ENCODE measurements around the gene BZW1. TPM values are rescaled to one million over a fixed set of nuclear protein-coding genes. Genes with fewer than 3 reads are reported as not detected.
"Not testable (repeated sequence)": the region's sequence is repeated elsewhere in the genome, so short reads cannot be mapped to it uniquely, and the experiment has no call there.

Gene BZW1
- total RNA-seq, 2 experiments from 2014 or later, result 416 to 423 TPM

DNA sequence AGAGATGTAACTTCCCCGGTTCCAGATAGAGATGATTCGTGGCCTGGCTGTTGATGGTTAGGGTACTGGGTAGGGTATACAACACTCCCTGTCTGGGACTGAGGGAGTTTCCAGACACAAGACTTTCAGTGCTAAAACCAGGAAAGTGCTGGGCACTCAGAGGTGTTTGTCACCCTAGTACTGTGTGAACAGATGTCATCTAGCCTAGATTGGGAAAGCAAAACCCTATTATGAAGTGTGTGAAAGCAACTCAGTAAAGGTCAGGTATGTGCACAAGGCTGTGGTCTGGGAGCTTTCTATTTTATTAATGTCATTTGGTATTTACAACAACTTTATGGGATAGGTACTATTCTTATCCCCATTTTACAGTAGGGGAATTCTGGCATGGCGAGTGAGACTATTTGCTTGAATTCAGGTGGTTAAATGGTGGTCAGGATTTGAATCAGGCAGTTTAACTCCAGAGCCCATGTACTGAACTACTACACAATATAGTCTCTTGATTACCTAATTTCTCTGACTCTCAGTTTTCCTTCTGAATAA, 2.6 kb downstream of the BZW1 start:
- Mint-ChIP-seq H3K9me3 (no peaks in the 10 kb centered on the region), H3K4me3 (peak overlapping the region; percentile 74), H3K27ac (peak overlapping the region; percentile 100), H3K4me1 (ENCODE audit: low read depth) (peaks cover 57% of the 10 kb centered on the region), H3K36me3 (peaks cover 63% of the 10 kb centered on the region), H3K27me3 (peaks cover 1% of the 10 kb centered on the region)
- intact Hi-C loops (cut with micrococcal nuclease), result loop anchor here (1.0 to 5.0 kb wide), 7 partner anchors 48 to 418 kb away; partner anchors contain the start of gene CASP10
- CTCF ChIA-PET, result interaction anchor here (1.0 to 4.0 kb wide), 7 partner anchors 20 to 363 kb away, joined by 3 to 24 read pairs (median 4); partner anchors contain the start of gene CLK1
- DNase-seq, result peak; percentile 60
- POLR2A ChIA-PET, result interaction anchor here (0.6 to 3.4 kb wide), 17 partner anchors 13 to 317 kb away, joined by 3 to 29 read pairs (median 4); partner anchors contain the start of genes CLK1, NIF3L1 and PPIL3

DNA sequence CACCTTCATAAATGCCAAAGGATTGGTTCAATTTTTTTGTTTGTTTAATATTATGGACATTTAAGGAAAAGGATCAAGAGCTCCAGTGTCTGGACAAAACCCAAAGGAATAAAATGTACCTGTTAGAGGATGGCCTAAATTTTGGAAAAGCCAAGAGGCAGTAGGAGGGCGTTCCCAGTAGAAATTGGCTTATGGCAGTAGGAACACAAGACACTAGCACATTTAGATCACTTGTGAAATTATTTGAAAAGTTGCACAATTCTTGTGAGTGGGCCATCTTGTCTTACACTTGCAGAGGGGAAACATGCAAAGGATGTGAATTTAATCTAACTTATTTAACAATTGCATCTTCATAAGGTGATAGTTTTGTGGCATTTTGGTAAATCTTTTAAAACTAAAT, 3.2 kb downstream of the BZW1 start:
- Mint-ChIP-seq H3K36me3 (peaks cover 63% of the 10 kb centered on the region), H3K9me3 (no peaks in the 10 kb centered on the region), H3K4me3 (peak overlapping the region; percentile 43), H3K4me1 (ENCODE audit: low read depth) (peaks cover 54% of the 10 kb centered on the region), H3K27me3 (peaks cover 1% of the 10 kb centered on the region), H3K27ac (peak overlapping the region; percentile 100)
- intact Hi-C loops (cut with micrococcal nuclease), result loop anchor here (1.0 to 5.0 kb wide), 7 partner anchors 47 to 417 kb away; partner anchors contain the start of gene CASP10
- CTCF ChIA-PET, result interaction anchor here (1.0 to 4.0 kb wide), 6 partner anchors 19 to 363 kb away, joined by 3 to 24 read pairs (median 4); partner anchors contain the start of gene CLK1
- POLR2A ChIA-PET, result interaction anchor here (0.6 to 3.4 kb wide), 14 partner anchors 12 to 315 kb away, joined by 3 to 29 read pairs (median 4); partner anchors contain the start of genes CLK1, NIF3L1 and PPIL3
- no peak for DNase-seq

DNA sequence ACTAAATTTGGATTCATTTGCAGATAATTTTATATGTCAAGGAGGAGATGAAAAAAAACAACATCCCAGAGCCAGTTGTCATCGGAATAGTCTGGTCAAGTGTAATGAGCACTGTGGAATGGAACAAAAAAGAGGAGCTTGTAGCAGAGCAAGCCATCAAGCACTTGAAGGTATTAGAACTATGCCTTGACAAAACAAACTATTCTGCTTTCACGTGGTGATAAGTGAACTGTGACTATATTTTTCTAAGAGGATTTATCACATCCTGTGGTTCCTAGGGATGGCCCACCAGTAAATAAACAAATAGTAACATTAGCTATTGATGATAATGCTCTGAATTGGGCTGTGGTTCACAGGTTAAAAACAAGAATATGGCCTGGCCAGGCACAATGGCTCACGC, 7.0 kb downstream of the BZW1 start:
- intact Hi-C loops (cut with micrococcal nuclease); H3K27me3 Mint-ChIP-seq; H3K9me3 Mint-ChIP-seq; DNase-seq; H3K4me3 Mint-ChIP-seq: not testable (repeated sequence)
- Mint-ChIP-seq H3K4me1 (ENCODE audit: low read depth) (peaks cover 53% of the 10 kb centered on the region), H3K36me3 (peaks cover 69% of the 10 kb centered on the region), H3K27ac (peak overlapping the region; percentile 1)
- CTCF ChIA-PET, result interaction anchor here (0.6 to 1.5 kb wide), 3 partner anchors 35 to 106 kb away, joined by 4 to 7 read pairs (median 5); no protein-coding TSS in a partner anchor
- POLR2A ChIA-PET, result interaction anchor here (0.9 to 2.0 kb wide), 4 partner anchors 25 to 105 kb away, joined by 3 to 4 read pairs (median 4); no protein-coding TSS in a partner anchor

DNA sequence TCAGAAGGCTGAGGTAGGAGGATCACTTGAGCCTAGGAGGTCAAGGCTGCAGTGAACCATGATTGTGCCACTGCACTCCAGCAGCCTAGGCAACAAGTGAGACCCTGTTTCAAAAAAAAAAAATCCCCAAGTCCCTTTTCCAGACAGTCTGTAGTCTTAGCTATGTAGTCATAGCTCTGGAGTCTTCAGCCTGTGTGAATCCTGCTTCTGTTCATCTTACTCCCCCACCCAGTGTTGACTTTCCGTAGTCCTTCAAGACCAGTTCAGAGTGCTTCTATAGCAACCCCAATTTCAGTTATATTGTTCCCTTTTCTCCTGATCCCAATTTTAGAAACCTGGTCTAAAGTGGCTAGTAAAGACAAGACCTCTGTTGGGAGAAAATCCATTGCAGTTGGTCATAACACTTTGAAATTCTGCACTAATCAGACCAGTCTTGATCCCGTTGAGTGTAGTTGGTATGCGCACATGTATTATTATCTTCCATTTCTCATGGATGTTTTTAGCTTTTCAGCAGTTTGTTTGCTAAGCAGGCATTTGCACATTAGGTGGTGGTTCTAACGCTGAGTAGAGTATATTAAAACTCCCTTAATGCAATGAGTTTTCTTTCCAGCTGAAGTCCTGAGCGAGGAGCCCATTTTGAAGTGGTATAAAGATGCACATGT, 9.0 kb downstream of the BZW1 start:
- POLR2A ChIA-PET, result interaction anchor here (0.9 to 1.1 kb wide), 2 partner anchors 39 to 107 kb away, joined by 3 to 6 read pairs; no protein-coding TSS in a partner anchor
- CTCF ChIA-PET, result interaction anchor here (1.4 kb wide), 1 partner anchor 107 kb away, joined by 5 read pairs; no protein-coding TSS in a partner anchor
- Mint-ChIP-seq H3K4me1 (ENCODE audit: low read depth) (peaks cover 34% of the 10 kb centered on the region), H3K27me3 (no peaks in the 10 kb centered on the region), H3K27ac (peak overlapping the region; percentile 20), H3K4me3 (no peak overlapping the region), H3K36me3 (peaks cover 56% of the 10 kb centered on the region), H3K9me3 (no peaks in the 10 kb centered on the region)
- no peak for DNase-seq
- intact Hi-C loops (cut with micrococcal nuclease), result no loop called here

DNA sequence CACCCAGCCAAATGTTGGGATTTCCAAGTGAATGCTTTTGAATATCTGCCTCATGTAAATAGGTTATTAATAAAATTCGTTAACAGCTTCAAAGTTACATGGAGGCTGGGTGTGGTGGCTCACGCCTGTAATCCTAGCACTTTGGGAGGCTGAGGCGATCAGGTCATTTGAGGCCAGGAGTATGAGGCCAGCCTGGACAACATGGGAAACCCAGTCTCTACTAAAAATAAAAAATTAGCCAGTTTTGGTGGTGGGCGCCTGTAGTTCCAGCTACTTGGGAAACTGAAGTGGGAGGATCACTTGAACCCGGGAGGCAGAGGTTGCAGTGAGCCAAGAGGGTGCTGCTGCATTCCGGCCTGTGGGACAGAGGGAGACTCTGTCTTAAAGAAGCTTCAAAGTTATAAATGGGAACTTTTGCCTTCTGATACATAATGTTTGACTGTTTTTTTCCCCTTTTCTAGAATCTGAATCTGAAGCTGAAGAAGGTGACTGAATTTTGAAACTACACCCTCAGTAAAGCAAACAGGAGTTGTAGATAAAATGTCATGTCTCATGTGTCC, 10.1 kb downstream of the BZW1 start:
- Mint-ChIP-seq H3K4me1 (ENCODE audit: low read depth) (peaks cover 25% of the 10 kb centered on the region), H3K4me3 (no peak overlapping the region), H3K36me3 (peaks cover 47% of the 10 kb centered on the region), H3K9me3 (no peaks in the 10 kb centered on the region), H3K27me3 (no peaks in the 10 kb centered on the region), H3K27ac (peak overlapping the region; percentile 28)
- intact Hi-C loops (cut with micrococcal nuclease), result no loop called here
- CTCF ChIA-PET, result interaction anchor here (1.4 kb wide), 1 partner anchor 108 kb away, joined by 5 read pairs; no protein-coding TSS in a partner anchor
- POLR2A ChIA-PET, result interaction anchor here (0.9 to 1.2 kb wide), 2 partner anchors 29 to 38 kb away, joined by 4 to 6 read pairs; no protein-coding TSS in a partner anchor
- no peak for DNase-seq

DNA sequence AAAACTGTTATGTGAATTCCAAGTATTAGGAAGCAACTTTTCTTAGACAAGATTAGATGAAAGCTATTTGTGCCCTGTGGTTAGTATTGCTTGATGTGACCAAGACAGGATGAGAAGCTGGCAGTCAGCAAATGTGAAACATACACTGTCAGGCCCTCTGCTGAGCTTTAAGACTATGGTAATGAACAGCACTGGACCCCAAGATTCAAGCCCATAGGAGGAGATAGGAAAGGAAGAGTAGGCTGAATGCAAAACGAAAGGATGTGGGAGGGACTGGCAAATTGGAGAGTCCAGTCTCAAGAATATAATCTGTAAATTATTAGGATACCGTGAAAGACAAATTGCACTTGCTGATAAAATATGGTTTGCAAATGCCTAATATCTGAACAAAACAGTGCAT, 16.4 kb downstream of the BZW1 start:
- intact Hi-C loops (cut with micrococcal nuclease), result no loop called here
- DNase-seq, result no peak
- no peaks in the 10 kb centered on the region for H3K9me3 Mint-ChIP-seq
- no peak overlapping the region for H3K4me3 Mint-ChIP-seq
- POLR2A ChIA-PET, result interaction anchor here (1.4 to 3.6 kb wide), 3 partner anchors 14 to 63 kb away, joined by 5 to 20 read pairs (median 7); no protein-coding TSS in a partner anchor
- H3K27ac Mint-ChIP-seq, result no peak overlapping the region
- H3K36me3 Mint-ChIP-seq, result peaks cover 5% of the 10 kb centered on the region
- no peaks in the 10 kb centered on the region for H3K27me3 Mint-ChIP-seq
- no peaks in the 10 kb centered on the region for H3K4me1 Mint-ChIP-seq (ENCODE audit: low read depth)
- CTCF ChIA-PET, result interaction anchor here (0.9 to 1.0 kb wide), 2 partner anchors 10 to 17 kb away, joined by 3 read pairs; no protein-coding TSS in a partner anchor

DNA sequence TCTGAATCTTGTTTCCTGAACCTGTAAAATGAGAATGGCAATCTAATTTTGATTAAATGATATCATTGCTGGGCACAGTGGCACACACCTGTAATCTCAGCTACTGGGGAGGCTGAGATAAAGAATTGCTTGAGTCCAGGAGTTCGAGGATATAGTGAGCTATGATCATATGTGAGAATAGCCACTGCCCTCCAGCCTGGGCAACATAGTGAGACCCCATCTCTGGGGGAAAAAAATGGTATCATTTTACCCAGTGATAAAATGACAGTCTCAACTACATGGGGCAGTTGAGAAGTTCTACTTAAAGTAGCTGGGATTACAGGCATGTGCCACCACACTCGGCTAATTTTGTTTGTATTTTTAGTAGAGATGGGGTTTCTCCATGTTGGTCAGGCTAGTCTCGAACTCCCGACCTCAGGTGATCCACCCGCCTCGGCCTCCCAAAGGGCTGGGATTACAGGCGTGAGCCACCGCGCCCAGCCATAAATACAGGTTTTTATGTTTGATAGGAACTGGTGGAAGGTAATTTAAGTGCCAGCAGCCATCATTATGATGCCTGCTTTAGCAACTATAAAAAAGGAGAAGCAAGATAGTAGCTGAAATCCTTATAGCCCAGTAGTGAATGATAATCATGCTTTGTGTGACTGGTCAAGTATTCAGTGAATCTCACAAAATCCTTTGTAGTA, 17.0 kb downstream of the BZW1 start:
- DNase-seq, result no peak
- ChIA-PET CTCF (interaction anchor here (0.9 to 1.0 kb wide), 2 partner anchors 11 to 16 kb away, joined by 3 read pairs; no protein-coding TSS in a partner anchor), POLR2A (interaction anchor here (1.4 to 3.6 kb wide), 3 partner anchors 14 to 64 kb away, joined by 5 to 20 read pairs (median 7); no protein-coding TSS in a partner anchor)
- no peak overlapping the region for H3K4me3 Mint-ChIP-seq
- intact Hi-C loops (cut with micrococcal nuclease), result no loop called here
- no peaks in the 10 kb centered on the region for H3K9me3 Mint-ChIP-seq
- no peak overlapping the region for H3K27ac Mint-ChIP-seq
- peaks cover 5% of the 10 kb centered on the region for H3K36me3 Mint-ChIP-seq
- H3K4me1 Mint-ChIP-seq (ENCODE audit: low read depth), result no peaks in the 10 kb centered on the region
- no peaks in the 10 kb centered on the region for H3K27me3 Mint-ChIP-seq

DNA sequence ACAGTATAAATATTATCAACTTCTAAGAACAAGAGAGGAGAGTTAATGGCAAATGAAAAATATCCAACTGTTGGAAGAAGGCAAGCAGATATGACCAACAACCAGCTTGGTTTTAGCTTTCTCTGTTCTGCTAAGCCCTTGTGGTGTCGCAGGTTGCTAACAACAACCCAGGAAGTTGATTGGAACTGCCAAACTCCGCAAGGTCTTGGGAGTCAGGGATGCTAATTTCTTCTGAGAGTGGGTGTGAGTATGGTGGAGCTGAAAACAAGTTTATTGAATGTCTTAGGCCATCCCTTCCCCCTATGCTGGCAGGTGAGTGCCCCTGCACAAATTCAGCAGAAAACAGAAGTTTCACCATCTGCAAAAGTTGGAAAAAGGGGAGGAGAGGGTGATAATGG, 17.5 kb downstream of the BZW1 start:
- no peak for DNase-seq
- H3K9me3 Mint-ChIP-seq, result no peaks in the 10 kb centered on the region
- no peaks in the 10 kb centered on the region for H3K27me3 Mint-ChIP-seq
- H3K36me3 Mint-ChIP-seq, result peaks cover 5% of the 10 kb centered on the region
- H3K4me3 Mint-ChIP-seq, result no peak overlapping the region
- intact Hi-C loops (cut with micrococcal nuclease), result no loop called here
- CTCF ChIA-PET, result no interaction called here
- no peaks in the 10 kb centered on the region for H3K4me1 Mint-ChIP-seq (ENCODE audit: low read depth)
- no peak overlapping the region for H3K27ac Mint-ChIP-seq
- POLR2A ChIA-PET, result interaction anchor here (1.0 to 3.6 kb wide), 2 partner anchors 15 to 20 kb away, joined by 3 to 20 read pairs; no protein-coding TSS in a partner anchor

DNA sequence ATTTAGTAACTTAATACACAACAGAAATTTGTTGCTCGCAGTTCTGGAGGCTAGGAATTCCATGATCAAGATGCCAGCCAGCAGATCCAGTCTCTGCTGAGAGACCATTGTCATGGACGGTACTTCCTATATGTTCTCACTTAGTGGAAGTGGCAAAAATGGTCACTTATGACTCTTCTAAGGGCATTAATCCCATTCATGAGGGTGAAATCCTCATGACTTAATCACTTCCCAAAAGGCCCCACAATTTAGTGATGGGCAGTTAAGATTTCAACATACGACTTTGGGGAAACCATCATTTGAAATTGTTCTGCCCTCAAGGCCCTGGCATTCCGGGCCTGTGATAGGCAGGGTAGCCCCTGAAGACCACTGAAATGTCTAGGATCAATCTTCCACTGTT, 23.0 kb downstream of the BZW1 start:
- H3K9me3 Mint-ChIP-seq, result peaks cover 17% of the 10 kb centered on the region
- peaks cover 7% of the 10 kb centered on the region for H3K36me3 Mint-ChIP-seq
- intact Hi-C loops (cut with micrococcal nuclease), result no loop called here
- H3K27me3 Mint-ChIP-seq, result no peaks in the 10 kb centered on the region
- CTCF ChIA-PET, result no interaction called here
- POLR2A ChIA-PET, result no interaction called here
- no peak overlapping the region for H3K27ac Mint-ChIP-seq
- H3K4me3 Mint-ChIP-seq, result no peak overlapping the region
- H3K4me1 Mint-ChIP-seq (ENCODE audit: low read depth), result no peaks in the 10 kb centered on the region
- DNase-seq, result no peak

DNA sequence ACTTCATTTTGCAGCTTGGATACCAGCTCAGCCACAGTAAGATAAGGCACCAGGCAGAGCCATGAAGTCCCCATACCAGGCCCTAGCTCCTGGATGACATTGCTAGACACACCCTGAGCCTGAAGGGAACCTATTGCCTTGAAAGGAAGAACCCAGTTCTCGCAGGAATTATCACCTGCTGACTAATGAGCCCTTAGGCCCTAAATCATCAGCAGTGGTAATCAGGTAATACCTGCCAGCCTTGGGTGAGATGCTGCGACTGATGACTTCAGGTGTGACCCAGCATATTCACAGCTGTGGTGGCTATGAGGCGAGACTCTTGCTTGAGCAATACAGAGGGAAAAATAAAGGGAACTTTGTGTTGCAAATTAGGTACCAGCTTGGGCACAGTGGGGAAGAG, 27.8 kb downstream of the BZW1 start:
- DNase-seq, result no peak
- Mint-ChIP-seq H3K27ac (no peak overlapping the region), H3K36me3 (peaks cover 7% of the 10 kb centered on the region), H3K4me1 (ENCODE audit: low read depth) (no peaks in the 10 kb centered on the region), H3K4me3 (no peak overlapping the region), H3K9me3 (peaks cover 17% of the 10 kb centered on the region), H3K27me3 (no peaks in the 10 kb centered on the region)
- intact Hi-C loops (cut with micrococcal nuclease), result no loop called here
- ChIA-PET POLR2A (no interaction called here), CTCF (no interaction called here)

Data from activated CD4-positive, alpha-beta memory T cell treated with anti-CD3 and anti-CD28 coated beads for 36 hours (primary cell).